DMS153 (cell line): ENCODE measurements around the gene ATP1B2.

Source experiments
- DNase-seq: peaks from one replicate; lab custom pipeline; 2025; lab: John Stamatoyannopoulos, UW

ATP1B2 gene

GRCh38 chr17:7685533-7686221, 35.0 kb downstream of the ATP1B2 start:
- peak; percentile 75 for DNase-seq

DNA sequence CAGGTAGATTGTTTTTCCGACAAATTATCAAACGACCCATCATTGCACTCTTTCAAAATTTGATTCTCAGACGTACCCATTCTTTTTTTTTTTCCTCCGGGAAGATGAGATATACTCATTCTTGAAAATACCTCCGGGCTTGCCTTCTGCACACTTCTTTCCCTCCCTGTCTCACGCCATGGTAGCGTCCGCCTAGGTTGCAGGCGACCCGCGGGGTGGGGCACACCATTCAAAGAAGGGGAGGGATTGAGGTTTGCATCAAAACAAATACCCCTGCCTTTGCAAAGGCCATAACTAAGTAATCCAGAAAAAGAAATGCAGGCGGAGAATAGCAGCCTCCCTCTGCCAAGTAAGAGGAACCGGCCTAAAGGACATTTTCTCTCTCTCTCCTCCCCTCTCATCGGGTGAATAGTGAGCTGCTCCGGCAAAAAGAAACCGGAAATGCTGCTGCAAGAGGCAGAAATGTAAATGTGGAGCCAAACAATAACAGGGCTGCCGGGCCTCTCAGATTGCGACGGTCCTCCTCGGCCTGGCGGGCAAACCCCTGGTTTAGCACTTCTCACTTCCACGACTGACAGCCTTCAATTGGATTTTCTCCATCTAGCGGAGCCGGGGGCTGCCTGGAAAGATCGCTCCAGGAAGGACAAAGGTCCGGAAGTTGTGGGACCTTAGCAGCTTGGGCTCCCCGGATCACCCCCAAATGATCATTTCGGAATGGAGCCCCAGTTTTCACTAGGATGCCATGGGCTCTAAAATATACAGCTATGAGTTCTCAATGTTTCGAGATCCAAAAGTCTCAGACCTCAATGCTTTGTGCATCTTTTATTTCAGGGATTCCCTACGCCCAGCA, 35.7 kb downstream of the ATP1B2 start:
- DNase-seq = peak; percentile 63

- peak; percentile 53 for DNase-seq
Observed at GRCh38 chr17:7687072-7687907, 36.6 kb downstream of the ATP1B2 start, which contains the start of gene TP53. Gene TP53, minus strand, starts transcription at chr17:7687490. Its CDS starts 10,896 bp downstream, at chr17:7676594.

DNA sequence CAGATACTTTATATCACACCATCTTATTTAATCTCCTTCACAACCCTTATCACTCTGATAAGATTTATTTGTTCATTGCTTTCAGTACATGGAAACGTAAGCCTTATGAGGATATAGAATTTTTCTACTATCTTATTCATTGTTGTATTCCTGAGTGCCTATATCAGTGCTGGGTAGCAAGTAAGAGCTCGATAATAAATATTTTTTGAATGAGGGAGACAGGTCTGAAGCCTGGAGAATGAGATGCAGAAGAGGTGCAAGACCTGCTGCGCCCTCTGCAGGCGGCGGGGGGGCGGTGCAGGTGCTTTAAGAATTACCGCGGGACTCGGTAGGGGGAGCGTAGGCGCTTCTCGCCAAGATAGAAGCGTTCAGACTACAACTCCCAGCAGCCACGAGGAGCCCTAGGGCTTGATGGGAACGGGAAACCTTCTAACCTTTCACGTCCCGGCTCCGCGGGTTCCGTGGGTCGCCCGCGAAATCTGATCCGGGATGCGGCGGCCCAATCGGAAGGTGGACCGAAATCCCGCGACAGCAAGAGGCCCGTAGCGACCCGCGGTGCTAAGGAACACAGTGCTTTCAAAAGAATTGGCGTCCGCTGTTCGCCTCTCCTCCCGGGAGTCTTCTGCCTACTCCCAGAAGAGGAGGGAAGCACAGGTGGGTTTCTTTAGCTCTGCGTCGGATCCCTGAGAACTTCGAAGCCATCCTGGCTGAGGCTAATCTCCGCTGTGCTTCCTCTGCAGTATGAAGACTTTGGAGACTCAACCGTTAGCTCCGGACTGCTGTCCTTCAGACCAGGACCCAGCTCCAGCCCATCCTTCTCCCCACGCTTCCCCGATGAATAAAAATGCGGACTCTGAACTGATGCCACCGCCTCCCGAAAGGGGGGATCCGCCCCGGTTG, 37.4 kb downstream of the ATP1B2 start, which contains the start of gene WRAP53:
Gene WRAP53 (plus strand): TSS at position 570 of the 900 bp plus-strand sequence. CDS start 172 bp downstream, at position 742.
- peak; percentile 93 for DNase-seq

- DNase-seq = no peak
Observed at GRCh38 chr17:7688808-7689316, 38.1 kb downstream of the ATP1B2 start.

DNA sequence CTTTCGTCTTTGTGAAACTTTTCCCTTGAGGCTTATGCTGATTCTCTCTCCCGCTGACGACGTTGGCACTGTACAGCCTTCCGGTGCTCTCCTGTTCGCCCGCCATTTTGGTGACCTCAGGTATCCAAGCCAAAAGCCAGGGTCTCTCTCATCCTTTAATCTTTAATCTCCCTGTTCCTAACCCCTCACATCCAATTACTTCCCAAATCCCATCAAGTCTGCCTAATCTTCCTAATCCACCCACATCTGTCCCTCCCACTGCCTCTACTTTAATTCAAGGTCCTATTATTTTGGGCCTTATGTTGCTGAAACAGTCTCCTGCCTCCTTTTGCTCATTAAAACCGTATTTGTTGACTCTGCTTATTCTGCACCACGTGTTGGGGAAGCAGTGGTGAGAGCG, 44.9 kb downstream of the ATP1B2 start:
- no peak for DNase-seq

DNA sequence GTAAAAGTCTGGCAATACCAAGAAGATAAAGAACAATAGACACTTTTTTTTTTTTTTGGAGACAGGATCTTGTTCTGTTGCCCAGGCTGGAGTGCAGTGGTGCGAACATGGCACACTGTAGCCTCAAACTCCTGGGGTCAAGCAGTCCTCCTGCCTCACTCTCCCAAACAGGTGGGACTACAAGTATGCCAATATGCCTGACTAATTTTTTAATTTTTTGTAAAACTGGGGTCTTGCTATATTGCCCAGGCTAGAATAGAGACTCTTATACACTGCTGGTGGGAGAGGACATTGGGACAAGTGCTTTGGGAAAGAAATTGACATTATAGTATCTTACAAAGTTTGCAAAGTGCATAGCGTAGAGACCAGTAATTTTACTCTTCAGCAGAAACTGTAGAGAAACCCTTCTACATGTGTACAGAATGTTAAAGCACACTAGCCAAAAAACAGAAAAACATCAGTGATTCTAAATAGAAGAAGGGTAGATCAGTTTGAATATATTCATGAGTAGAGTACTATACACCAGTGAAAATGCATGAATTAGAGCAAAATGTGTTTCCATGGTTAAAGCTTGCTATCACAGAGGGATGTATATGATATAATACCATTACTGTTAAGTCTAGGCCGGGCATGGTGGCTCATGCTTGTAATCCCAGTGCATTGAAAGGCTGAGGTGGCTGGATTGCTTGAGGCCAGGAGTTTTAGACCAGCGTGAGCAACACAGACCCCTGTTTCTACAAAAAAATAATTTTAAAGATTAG, 47.3 kb downstream of the ATP1B2 start:
- no peak for DNase-seq

DNA sequence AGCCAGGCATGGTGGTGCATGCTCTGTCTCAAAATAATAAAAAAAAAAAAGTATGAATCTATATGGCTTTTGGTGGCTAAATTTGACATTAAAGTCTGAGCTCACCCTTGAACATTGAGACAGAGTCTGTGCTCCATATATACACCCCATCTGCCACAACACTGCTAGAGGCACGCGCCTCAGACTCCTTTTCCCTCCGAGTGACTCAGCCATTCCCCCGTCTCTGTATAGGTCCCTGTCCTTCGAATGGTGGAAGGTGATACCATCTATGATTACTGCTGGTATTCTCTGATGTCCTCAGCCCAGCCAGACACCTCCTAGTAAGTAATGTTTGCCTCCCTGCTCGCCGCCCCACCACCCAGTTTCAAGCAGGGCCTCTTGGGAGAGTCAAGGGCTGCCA, 49.8 kb downstream of the ATP1B2 start:
- DNase-seq = no peak

DNA sequence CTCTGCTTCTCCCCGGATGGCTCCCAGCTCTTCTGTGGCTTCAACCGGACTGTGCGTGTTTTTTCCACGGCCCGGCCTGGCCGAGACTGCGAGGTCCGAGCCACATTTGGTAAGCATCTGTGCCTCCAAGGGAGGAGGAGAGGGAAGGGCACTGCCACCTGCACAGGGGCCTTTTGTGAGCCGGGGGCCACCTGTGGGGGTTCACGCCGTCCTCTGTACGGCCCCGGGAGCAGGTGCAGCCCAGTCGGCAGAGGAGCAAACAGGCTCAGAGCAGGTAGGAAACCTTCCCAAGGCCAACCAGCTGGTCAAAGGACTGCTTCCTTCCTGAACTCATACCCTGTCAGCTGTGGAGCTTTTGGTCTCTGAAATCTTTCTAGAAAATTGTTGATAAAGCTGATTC, 51.0 kb downstream of the ATP1B2 start:
- no peak for DNase-seq

DNA sequence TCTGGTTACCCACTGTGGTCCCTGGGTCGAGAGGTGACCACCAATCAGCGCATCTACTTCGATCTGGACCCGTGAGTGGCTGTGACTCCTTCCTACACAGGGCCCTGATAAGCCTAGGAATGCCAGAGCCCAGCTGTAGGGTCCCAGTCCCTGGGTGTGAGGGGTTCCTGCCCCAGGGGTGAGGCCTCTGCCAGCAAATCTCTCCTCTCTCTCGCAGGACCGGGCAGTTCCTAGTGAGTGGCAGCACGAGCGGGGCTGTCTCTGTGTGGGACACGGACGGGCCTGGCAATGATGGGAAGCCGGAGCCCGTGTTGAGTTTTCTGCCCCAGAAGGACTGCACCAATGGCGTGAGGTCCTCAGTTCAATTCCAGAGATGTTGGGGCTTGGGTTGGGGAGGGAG, 52.0 kb downstream of the ATP1B2 start:
- no peak for DNase-seq

DNA sequence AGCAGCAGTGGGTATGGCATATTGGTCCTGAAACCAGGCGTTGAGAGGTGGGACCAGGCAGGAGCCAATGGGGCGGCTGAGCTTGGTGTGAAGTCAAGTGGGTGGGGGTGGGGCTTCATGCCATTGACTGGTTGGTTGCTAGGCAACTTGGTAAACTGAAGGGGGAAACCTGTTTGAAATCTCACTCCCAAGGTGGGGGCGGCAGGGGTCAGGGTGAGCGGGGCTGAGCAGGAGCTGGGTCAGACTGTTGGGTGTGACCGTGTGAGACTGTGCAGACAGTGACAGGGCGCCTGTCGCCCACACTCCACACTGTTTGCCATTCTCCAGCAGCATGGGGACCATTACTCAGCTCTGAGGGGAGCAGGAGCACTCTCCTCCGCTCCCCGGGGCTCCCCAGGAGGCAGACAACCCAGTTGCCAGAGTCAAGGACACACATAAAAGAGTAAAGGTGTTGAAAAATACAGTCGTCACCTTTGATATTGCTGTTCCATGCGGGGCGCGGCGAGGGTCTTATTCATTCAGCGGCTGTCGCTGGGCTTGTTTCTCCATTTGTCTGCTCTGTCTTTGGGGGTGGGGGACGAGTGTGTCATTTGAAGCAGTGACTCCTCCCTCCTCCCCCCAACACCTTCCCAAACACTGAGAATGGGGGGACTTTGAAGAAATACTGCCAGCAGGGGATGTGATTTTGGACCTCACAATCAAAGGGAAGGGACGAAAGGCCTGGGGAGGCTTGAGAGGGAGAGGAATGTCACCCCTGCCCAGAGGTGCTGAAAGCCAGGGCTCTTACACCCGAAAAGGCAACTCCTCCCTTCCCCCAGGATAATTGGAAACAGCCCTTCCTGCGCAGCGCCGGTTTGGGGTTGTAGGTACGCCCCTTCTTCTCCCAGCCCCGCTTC, 53.1 kb downstream of the ATP1B2 start:
- DNase-seq = peak; percentile 71

- no peak for DNase-seq
Observed at GRCh38 chr17:7704601-7705268, 54.0 kb downstream of the ATP1B2 start, which contains the start of gene EFNB3. Gene EFNB3, plus strand, starts transcription at chr17:7705202. Its CDS starts 397 bp downstream, at chr17:7705599.

- DNase-seq = no peak
Observed at GRCh38 chr17:7705269-7706255, 54.8 kb downstream of the ATP1B2 start.

- DNase-seq = no peak
Observed at GRCh38 chr17:7706631-7707354, 56.1 kb downstream of the ATP1B2 start.
